GM21423 (cell line): ENCODE results near the gene AGPAT3.

Experiments used
- ATAC-seq: cut with Tn5 transposase; IDR thresholded peaks from one replicate; pipeline ENCODE4 v1.9.1; 2021; ENCODE audit warnings: mild to moderate bottlenecking, moderate library complexity; ENCODE audit not compliant: unreplicated experiment

Gene AGPAT3

DNA sequence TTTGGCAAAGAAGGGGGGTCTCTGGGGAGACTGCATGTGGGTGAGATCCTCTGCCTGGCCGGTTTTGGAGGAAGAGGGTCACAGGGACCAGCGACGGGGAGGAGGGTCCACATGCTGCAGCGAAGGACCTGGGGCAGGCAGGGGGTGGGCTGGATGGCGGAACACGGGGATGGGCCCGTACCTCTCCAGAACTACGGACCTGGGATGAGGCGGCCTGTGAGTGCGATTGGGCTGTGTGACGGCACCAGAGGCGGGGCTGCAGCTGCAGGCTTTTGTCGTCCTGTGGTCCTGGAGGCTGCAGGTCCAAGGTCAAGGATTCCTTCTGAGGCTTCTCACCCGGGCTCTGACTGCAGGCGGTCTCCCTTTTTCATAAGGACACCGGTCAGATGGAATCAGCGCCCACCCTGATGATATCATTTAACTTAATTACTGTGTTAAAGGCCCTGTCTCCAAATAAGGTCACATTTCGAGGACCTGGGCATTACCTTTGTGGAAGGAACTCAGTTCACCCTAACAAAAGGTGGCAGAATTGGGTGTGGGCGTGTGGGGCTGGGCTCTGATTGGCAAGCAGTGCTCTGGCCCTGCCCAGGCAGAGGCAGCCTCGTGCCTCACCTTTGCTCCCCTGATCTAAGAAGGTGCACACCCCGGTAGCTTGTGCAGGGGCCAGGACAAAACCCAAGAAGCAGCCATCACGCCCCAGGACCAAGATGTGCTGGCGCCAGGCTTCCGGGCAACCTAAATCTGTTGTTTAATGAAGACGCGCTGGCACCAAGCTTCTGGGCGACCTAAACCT is 87.1 kb downstream of the AGPAT3 start:
- no peak for ATAC-seq

DNA sequence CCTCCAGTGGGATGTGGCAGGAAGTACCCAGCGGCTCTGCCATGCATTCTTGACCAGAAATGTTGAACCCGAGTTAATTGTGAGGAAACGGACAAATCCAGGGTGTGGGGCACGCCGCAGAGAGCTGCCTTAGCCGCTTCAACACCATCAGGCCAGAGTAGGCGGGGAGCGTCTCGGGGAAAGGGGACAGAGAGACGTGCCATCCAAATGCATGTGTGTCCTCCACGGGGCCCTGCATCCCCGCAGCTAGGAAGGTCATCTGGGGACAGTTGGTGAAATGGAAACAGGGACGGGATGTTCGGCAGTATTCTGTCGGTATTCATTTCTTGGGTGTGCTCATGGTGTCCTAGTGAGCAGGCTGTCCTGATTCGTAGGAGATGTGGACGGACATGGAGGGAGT is 88.0 kb downstream of the AGPAT3 start:
- no peak for ATAC-seq

DNA sequence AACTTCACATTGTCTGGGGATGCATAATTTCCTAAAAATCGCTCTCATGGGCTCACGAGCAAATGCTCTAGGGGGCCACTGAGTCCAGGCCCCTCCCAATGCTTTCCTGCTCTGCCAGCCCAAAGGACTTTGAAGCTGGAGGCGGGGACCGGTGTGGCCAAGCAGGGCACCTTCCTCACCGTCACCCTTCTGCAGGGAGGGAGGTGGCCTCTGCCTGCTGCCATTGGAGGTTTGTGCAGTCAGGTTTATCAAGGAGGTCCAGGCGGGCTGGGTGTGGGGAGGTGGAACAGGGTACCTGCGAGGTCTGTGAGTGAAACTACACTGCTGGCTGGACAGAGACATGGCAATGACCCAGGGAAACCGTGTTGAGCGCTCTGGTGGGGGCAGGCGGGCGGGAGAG is 89.0 kb downstream of the AGPAT3 start:
- no peak for ATAC-seq

- no peak for ATAC-seq
These were observed 89.9 kb downstream of the AGPAT3 start for GRCh38 chr21:43954896-43955295.

DNA sequence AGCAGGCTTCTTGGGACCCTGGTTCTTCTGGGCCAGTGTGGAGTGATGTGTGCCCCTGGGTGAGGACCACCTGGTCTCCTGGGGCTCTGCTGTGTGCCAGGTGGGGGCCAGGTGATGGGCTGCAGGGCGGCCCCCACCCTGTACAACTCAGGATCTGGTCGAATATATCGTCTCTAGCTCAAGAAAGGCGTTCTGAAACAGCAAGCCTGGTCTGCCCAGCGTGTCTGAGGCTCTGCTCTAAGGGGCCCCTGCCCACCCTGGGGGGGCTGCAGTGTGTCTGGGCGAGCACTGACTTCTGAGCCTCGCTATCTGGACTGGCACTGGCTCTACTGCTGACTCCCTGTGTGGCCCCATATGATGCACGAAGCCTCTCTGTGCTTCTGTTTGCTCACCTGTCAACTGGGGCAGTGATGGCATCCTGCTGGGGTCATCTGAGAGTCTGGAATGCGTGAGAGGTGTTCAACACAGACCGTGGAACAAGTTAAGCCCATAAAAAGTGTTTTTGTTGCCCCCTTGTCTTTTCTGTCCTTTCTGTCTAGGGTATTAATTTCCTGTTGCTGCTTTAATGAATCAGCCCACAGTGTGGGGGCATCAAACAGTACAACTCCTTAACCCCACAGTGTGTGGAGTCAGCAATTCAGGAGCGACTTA is 91.1 kb downstream of the AGPAT3 start:
- no peak for ATAC-seq

- no peak for ATAC-seq
These were observed 91.6 kb downstream of the AGPAT3 start for GRCh38 chr21:43956670-43957035.

DNA sequence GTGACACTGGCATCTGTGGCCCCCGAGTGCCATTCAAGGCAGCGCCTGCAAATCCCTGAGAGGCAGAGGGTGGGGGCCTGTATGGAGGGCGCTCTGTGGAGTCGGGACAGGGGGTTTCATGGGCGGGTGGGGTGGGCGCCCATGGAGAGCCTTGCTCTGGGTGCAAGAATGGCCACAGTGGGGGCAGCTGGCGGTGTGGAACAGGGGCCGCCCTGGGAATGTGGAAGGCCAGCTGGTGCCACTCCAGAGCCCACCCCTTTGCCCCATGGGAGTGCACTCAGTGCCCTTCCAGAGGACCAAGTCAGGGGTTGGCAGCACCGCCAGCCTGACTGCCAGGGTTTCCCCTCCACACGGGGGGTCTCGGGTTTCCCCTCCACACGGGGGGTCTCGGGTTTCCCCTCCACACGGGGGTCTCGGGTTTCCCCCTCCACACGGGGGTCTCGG is 92.1 kb downstream of the AGPAT3 start:
- no peak for ATAC-seq

DNA sequence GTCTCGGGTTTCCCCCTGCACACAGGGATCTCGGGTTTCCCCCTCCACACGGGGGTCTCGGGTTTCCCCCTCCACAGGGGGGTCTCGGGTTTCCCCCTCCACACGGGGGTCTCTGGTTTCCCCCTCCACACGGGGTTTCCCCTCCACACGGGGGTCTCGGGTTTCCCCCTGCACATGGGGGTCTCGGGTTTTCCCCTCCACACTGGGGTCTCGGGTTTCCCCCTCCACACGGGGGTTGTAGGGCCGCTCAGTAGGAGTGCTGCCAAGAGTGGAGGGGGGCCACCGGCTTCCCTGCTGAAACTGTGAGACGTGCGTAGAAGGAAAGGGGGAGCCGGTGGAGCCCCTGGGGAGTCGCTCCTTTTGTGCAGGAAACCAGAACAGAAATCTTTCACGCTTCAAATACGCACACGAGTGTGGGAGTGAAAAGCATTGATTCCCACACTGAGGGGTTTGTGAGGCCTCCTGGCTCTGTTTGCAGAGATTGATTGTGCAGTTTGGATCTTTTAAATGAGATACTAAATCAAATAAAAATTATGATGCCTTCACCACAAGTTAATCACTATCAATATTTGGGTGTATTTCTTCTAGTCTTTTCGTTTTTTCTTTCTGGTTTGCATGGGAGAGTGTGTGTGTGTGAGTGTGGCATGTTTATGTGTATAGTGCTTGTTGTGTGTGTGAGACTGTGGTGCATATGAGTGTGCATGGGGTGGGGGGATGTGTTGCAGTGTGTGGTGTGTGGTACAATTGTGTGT is 92.8 kb downstream of the AGPAT3 start:
- ATAC-seq: no peak

GRCh38 chr21:43958364-43959158 is 93.5 kb downstream of the AGPAT3 start:
- no peak for ATAC-seq

GRCh38 chr21:43959231-43960116 is 94.5 kb downstream of the AGPAT3 start:
- ATAC-seq: no peak

DNA sequence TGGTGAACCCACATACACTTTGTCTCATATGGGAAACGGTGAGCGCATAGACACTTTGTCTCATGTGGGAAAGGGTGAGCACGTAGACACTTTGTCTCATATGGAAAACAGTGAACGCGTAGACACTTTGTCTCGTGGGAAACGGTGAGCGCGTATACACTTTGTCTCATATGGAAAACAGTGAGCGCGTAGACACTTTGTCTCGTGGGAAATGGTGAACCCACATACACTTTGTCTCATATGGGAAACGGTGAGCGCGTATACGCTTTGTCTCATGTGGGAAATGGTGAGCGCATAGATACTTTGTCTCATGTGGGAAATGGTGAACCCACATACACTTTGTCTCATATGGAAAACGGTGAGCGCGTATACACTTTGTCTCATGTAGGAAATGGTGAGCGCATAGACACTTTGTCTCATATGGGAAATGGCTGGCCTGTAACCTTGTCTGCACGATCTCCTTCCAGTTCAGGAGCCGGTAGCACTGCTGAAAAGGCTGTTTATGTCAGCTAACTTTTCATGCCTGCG is 96.4 kb downstream of the AGPAT3 start:
- no peak for ATAC-seq

GRCh38 chr21:43965911-43966585 is 101.0 kb downstream of the AGPAT3 start:
- no peak for ATAC-seq

DNA sequence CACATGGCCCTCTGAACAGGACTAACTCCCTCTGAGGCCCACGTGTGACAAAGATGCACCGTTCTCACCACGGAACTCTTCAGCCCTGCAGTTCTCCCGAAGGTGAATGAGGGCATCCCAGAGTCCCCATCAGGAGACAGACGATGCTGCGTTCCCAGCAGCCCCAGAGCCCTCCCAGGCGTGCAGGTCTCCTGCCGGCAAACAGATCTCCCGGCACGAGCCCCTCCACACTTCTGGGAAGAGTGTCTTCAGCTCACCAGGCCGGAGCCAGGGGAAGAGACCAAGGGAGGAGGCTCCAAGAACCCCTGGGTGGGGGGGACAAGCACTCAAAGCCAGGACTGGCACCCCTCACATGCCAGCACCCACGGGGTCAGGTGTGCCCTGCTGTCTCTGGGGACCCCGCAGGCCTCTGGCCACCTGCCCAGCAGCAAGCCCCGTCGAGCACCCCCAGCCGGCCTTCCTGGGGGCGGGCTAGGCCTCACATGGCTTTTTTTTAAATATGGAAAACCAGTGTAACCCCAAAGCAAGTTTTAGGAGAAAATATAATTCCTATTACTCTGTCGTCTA is 102.0 kb downstream of the AGPAT3 start:
- ATAC-seq: no peak

DNA sequence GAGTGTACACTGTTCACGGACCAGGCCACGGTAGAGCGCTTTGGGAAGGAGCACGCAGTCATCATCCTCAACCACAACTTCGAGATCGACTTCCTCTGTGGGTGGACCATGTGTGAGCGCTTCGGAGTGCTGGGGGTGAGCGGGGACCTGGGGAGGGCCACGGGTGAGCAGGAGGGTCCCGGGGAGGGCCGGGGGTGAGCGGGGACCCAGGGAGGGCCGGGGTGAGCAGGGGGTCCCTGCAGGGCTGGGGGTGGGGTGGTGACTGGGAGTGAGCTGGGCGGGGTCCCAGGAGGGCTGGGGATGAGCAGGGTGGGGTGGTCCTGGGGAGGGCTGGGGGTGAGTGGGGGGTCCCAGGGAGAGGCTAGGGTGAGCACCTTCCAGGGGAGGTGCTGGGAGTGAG is 103.0 kb downstream of the AGPAT3 start:
- ATAC-seq: no peak

DNA sequence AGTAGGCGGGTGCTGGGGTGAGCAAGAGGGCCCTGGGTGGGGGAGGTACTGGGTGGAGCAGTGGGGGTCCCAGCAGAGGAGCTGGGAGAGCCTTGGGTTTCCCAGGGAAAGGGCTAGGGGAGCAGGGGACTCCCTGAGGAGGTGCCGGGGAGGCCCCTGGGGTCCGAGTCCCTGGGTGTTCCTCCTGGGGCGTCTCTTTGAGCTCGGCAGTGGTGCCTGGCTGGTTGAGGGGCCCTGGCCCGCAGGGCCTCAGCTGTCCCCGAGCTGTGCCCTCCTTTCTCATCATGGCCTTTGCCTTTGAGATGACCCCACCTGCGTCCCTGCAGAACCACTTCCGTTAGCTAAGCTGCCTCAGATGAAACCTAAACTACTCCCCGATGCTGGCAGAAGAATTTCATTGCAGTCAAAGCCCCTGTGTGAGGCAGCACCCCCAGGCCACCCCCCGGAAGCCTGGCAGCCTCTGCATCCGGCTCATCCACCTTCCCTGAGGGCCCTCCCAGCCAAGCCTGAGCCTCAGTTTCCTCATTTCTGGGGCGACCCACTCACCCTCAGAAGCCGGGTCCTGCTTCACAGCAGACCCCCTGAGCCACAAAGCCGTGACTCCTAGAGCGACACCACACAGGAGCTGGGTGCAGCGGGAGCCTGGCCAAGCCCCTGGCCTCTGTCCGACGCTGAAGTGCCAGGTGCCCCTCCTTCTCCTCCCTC is 103.5 kb downstream of the AGPAT3 start:
- no peak for ATAC-seq

DNA sequence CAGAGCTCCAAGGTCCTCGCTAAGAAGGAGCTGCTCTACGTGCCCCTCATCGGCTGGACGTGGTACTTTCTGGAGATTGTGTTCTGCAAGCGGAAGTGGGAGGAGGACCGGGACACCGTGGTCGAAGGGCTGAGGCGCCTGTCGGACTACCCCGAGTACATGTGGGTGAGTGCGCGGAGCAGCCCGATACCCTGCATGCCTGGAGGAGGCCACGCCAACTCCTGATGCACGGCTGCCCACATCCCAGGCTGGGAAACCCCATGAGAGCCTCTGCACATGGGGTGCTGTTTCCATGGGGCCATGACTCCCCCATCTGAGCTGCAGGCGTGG is 104.1 kb downstream of the AGPAT3 start:
- ATAC-seq: no peak

DNA sequence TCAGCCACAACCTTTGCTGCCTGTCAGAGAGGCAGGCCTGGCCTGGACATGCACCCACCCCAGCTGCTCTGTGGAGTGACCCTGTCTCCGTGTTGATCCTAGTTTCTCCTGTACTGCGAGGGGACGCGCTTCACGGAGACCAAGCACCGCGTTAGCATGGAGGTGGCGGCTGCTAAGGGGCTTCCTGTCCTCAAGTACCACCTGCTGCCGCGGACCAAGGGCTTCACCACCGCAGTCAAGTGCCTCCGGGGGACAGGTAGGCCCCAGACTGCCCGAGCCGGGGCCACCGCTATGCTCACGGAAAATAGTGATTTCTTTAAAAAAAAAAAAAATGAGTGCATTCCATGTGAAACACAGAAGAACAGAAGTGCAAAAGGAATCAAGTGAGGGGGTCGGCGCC is 105.5 kb downstream of the AGPAT3 start:
- no peak for ATAC-seq

GRCh38 chr21:43971201-43971991 is 106.4 kb downstream of the AGPAT3 start:
- ATAC-seq: no peak
